ENCODE data around the gene SPRYD3. TPM values are rescaled to one million over a fixed set of nuclear protein-coding genes. Genes with fewer than 3 reads are reported as not detected.

The SPRYD3 gene
- total RNA-seq, 1 experiment from 2014 or later: 12.9 TPM

GRCh38 chr12:53071591-53072551 lies 7.3 kb downstream of the SPRYD3 start:
- no peak for TF ChIP-seq CTCF (IDR thresholded peaks at IDR 0.05; ENCODE audit: unreplicated experiment)
- H3K27me3 Mint-ChIP-seq (ENCODE audit: unreplicated experiment): no peaks in the 10 kb centered on the region
- no peaks in the 10 kb centered on the region for H3K9me3 Mint-ChIP-seq (ENCODE audit: low read depth, unreplicated experiment)
- H3K27ac Mint-ChIP-seq (ENCODE audit: unreplicated experiment): no peak overlapping the region
- CTCF ChIA-PET: interaction anchor here (0.6 to 0.7 kb wide), 2 partner anchors 27 to 101 kb away, joined by 3 read pairs; no protein-coding TSS in a partner anchor
- intact Hi-C loops (cut with micrococcal nuclease; ENCODE audit: unreplicated experiment): no loop called here
- no peak overlapping the region for H3K4me3 Mint-ChIP-seq (ENCODE audit: low read depth, unreplicated experiment)
- DNase-seq: no peak
- peaks cover 6% of the 10 kb centered on the region for H3K36me3 Mint-ChIP-seq (ENCODE audit: insufficient read depth, unreplicated experiment)
- no peaks in the 10 kb centered on the region for H3K4me1 Mint-ChIP-seq (ENCODE audit: low read depth, unreplicated experiment)
- BruUV-seq (replicated peaks): no TSS peak

GRCh38 chr12:53070877-53071492 lies 8.2 kb downstream of the SPRYD3 start:
- DNase-seq: no peak
- TF ChIP-seq CTCF (IDR thresholded peaks at IDR 0.05; ENCODE audit: unreplicated experiment): no peak
- intact Hi-C loops (cut with micrococcal nuclease; ENCODE audit: unreplicated experiment): no loop called here
- Mint-ChIP-seq H3K4me1 (ENCODE audit: low read depth, unreplicated experiment) (peaks cover 7% of the 10 kb centered on the region), H3K4me3 (ENCODE audit: low read depth, unreplicated experiment) (no peak overlapping the region), H3K9me3 (ENCODE audit: low read depth, unreplicated experiment) (no peaks in the 10 kb centered on the region), H3K27ac (ENCODE audit: unreplicated experiment) (no peak overlapping the region), H3K27me3 (ENCODE audit: unreplicated experiment) (no peaks in the 10 kb centered on the region), H3K36me3 (ENCODE audit: insufficient read depth, unreplicated experiment) (peaks cover 5% of the 10 kb centered on the region)
- CTCF ChIA-PET: no interaction called here
- no TSS peak for BruUV-seq (replicated peaks)

- no TSS peak for BruUV-seq (replicated peaks)
- Mint-ChIP-seq H3K9me3 (ENCODE audit: low read depth, unreplicated experiment) (no peaks in the 10 kb centered on the region), H3K36me3 (ENCODE audit: insufficient read depth, unreplicated experiment) (peaks cover 13% of the 10 kb centered on the region), H3K4me1 (ENCODE audit: low read depth, unreplicated experiment) (peaks cover 8% of the 10 kb centered on the region), H3K4me3 (ENCODE audit: low read depth, unreplicated experiment) (no peak overlapping the region), H3K27me3 (ENCODE audit: unreplicated experiment) (no peaks in the 10 kb centered on the region), H3K27ac (ENCODE audit: unreplicated experiment) (no peak overlapping the region)
- TF ChIP-seq CTCF (IDR thresholded peaks at IDR 0.05; ENCODE audit: unreplicated experiment): no peak
- intact Hi-C loops (cut with micrococcal nuclease; ENCODE audit: unreplicated experiment): loop anchor here (5.0 kb wide), 1 partner anchor 122 kb away; no protein-coding TSS in a partner anchor
- CTCF ChIA-PET: no interaction called here
- no peak for DNase-seq
Observed at GRCh38 chr12:53069621-53070410, 9.4 kb downstream of the SPRYD3 start.

GRCh38 chr12:53068811-53069585 lies 10.2 kb downstream of the SPRYD3 start:
- intact Hi-C loops (cut with micrococcal nuclease; ENCODE audit: unreplicated experiment): loop anchor here (5.0 kb wide), 1 partner anchor 123 kb away; no protein-coding TSS in a partner anchor
- H3K4me3 Mint-ChIP-seq (ENCODE audit: low read depth, unreplicated experiment): no peak overlapping the region
- H3K27ac Mint-ChIP-seq (ENCODE audit: unreplicated experiment): no peak overlapping the region

More at GRCh38 chr12:53068811-53069585, 10.2 kb downstream of the SPRYD3 start:
- no TSS peak for BruUV-seq (replicated peaks)
- Mint-ChIP-seq H3K4me1 (ENCODE audit: low read depth, unreplicated experiment) (peaks cover 8% of the 10 kb centered on the region), H3K27me3 (ENCODE audit: unreplicated experiment) (no peaks in the 10 kb centered on the region), H3K36me3 (ENCODE audit: insufficient read depth, unreplicated experiment) (peaks cover 13% of the 10 kb centered on the region), H3K9me3 (ENCODE audit: low read depth, unreplicated experiment) (no peaks in the 10 kb centered on the region)
- CTCF ChIA-PET: no interaction called here
- DNase-seq: no peak
- no peak for TF ChIP-seq CTCF (IDR thresholded peaks at IDR 0.05; ENCODE audit: unreplicated experiment)

All from Calu3 (cell line).